Measurements from ENCODE around the gene PRPSAP1.

DNA sequence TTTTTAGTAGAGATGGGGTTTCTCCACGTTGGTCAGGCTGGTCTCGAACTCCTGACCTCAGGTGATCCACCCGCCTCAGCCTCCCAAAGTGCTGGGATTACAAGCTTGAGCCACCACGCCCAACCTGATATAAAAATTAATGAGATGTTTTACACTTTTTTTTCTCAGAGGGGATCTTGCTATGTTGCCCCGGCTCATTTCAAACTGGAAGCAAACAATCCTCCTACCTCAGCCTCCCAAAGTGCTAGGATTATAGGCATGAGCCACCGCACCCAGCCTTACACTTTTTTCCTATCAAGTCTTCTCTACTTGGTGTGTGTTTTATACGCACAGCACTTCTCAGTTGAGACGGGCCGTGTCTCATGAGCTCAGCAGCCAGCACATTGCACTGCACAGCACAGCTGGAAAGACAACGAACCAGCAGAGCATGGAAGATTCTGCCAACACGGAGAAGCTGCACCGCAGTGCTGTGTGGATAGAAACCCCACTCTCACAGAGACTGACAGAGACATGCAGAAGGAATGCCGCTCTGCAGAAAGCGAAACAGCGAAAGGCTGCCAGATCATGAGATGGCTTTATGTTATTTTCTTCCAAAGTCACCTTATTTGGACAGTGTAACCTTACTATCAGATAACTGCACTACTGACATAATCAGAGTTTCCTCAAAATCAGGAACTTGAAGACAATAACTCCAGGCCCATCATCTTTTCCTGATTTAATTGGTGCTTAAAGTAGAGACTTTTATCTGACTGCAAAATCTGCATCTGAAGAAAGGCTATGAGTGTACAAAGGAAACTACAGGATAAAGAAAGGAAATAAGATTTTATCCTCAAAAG lies 39.1 kb downstream of the PRPSAP1 start:
- TF ChIP-seq POLR2AphosphoS5 (IDR thresholded peaks at IDR 0.05): no peak
- no peak for TF ChIP-seq CTCF (IDR thresholded peaks at IDR 0.05)
